Measurements from ENCODE around the gene MRTFA. TPM values are rescaled to one million over a fixed set of nuclear protein-coding genes. Genes with fewer than 3 reads are reported as not detected.

Gene MRTFA
- total and polyA plus RNA-seq, 9 of the 15 experiments (the other 6 are each of a cell fraction or from before 2014, with no cell fraction given) = 0.84 to 21.1 (median 3.7) TPM

DNA sequence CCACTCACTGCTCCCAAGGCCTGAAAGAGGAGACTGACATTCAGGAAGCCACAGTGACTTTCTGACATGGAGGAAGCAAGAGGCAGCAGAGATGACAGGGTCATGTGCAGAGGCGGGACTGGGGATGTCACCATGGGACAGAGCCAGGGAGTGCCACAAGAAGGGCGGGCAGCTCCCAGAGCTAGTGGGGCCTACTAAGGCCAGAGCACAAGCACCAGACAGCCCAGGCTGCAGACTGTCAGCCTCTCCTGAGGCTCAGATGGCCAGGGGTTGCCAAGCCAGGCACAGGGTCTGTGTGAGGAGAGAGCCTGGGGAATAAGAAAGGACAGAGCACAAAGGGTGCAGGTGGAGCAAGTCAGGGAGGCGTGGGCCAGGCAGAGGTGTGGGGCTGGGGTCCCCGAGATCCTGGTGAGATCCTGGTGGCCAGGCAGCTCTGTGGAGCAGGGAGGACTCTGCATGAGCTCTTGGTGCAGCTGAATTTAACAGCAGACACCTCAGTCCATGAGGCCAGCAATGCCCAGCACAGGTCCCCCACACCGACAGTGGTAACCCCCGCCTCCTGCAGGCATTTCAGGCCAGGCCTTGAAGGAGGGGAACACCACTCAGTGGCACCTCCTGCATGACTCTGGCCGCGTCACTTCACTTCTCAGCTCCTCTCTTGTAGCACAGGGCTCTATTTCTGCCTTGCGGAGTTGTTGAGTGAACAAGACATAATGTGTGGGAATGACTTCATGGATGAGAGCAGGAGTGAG, 213.8 kb downstream of the MRTFA start (continued):
- TF ChIP-seq, protein P1, sequence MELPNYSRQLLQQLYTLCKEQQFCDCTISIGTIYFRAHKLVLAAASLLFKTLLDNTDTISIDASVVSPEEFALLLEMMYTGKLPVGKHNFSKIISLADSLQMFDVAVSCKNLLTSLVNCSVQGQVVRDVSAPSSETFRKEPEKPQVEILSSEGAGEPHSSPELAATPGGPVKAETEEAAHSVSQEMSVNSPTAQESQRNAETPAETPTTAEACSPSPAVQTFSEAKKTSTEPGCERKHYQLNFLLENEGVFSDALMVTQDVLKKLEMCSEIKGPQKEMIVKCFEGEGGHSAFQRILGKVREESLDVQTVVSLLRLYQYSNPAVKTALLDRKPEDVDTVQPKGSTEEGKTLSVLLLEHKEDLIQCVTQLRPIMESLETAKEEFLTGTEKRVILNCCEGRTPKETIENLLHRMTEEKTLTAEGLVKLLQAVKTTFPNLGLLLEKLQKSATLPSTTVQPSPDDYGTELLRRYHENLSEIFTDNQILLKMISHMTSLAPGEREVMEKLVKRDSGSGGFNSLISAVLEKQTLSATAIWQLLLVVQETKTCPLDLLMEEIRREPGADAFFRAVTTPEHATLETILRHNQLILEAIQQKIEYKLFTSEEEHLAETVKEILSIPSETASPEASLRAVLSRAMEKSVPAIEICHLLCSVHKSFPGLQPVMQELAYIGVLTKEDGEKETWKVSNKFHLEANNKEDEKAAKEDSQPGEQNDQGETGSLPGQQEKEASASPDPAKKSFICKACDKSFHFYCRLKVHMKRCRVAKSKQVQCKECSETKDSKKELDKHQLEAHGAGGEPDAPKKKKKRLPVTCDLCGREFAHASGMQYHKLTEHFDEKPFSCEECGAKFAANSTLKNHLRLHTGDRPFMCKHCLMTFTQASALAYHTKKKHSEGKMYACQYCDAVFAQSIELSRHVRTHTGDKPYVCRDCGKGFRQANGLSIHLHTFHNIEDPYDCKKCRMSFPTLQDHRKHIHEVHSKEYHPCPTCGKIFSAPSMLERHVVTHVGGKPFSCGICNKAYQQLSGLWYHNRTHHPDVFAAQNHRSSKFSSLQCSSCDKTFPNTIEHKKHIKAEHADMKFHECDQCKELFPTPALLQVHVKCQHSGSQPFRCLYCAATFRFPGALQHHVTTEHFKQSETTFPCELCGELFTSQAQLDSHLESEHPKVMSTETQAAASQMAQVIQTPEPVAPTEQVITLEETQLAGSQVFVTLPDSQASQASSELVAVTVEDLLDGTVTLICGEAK (IDR thresholded peaks at IDR 0.05) = no peak
- TF ChIP-seq, protein P1 (CRISPR knock-in tag; IDR thresholded peaks at IDR 0.05) = no peak
- TF ChIP-seq KLF10 (CRISPR knock-in tag; IDR thresholded peaks at IDR 0.05) (no peak), GATA2 (CRISPR knock-in tag; IDR thresholded peaks at IDR 0.05) (no peak)
